ENCODE data around the gene FAM3A. TPM values are rescaled to one million over a fixed set of nuclear protein-coding genes. Genes with fewer than 3 reads are reported as not detected.

The FAM3A gene
- total and polyA plus RNA-seq, 10 of the 15 experiments (the other 5 are each of a cell fraction or from before 2014, with no cell fraction given): 0.29 to 21.1 (median 11.4) TPM

- TF ChIP-seq, protein P1, sequence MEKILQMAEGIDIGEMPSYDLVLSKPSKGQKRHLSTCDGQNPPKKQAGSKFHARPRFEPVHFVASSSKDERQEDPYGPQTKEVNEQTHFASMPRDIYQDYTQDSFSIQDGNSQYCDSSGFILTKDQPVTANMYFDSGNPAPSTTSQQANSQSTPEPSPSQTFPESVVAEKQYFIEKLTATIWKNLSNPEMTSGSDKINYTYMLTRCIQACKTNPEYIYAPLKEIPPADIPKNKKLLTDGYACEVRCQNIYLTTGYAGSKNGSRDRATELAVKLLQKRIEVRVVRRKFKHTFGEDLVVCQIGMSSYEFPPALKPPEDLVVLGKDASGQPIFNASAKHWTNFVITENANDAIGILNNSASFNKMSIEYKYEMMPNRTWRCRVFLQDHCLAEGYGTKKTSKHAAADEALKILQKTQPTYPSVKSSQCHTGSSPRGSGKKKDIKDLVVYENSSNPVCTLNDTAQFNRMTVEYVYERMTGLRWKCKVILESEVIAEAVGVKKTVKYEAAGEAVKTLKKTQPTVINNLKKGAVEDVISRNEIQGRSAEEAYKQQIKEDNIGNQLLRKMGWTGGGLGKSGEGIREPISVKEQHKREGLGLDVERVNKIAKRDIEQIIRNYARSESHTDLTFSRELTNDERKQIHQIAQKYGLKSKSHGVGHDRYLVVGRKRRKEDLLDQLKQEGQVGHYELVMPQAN (conservative IDR thresholded peaks at IDR 0.05): no peak
- no peak for TF ChIP-seq IKZF1 (conservative IDR thresholded peaks at IDR 0.05)
- no peak for TF ChIP-seq ZSCAN29 (IDR thresholded peaks at IDR 0.05)
- TF ChIP-seq, protein P2, sequence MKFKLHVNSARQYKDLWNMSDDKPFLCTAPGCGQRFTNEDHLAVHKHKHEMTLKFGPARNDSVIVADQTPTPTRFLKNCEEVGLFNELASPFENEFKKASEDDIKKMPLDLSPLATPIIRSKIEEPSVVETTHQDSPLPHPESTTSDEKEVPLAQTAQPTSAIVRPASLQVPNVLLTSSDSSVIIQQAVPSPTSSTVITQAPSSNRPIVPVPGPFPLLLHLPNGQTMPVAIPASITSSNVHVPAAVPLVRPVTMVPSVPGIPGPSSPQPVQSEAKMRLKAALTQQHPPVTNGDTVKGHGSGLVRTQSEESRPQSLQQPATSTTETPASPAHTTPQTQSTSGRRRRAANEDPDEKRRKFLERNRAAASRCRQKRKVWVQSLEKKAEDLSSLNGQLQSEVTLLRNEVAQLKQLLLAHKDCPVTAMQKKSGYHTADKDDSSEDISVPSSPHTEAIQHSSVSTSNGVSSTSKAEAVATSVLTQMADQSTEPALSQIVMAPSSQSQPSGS (IDR thresholded peaks at IDR 0.05; ENCODE audit: low read length): no peak
- no peak for TF ChIP-seq EGR1 (IDR thresholded peaks at IDR 0.05; ENCODE audit: borderline replicate concordance in 1 of 2, low read depth in 2 of 2, low read length in 2 of 2)
These were observed 27.5 kb downstream of the FAM3A start (continued) for GRCh38 chrX:154488336-154489075.

DNA sequence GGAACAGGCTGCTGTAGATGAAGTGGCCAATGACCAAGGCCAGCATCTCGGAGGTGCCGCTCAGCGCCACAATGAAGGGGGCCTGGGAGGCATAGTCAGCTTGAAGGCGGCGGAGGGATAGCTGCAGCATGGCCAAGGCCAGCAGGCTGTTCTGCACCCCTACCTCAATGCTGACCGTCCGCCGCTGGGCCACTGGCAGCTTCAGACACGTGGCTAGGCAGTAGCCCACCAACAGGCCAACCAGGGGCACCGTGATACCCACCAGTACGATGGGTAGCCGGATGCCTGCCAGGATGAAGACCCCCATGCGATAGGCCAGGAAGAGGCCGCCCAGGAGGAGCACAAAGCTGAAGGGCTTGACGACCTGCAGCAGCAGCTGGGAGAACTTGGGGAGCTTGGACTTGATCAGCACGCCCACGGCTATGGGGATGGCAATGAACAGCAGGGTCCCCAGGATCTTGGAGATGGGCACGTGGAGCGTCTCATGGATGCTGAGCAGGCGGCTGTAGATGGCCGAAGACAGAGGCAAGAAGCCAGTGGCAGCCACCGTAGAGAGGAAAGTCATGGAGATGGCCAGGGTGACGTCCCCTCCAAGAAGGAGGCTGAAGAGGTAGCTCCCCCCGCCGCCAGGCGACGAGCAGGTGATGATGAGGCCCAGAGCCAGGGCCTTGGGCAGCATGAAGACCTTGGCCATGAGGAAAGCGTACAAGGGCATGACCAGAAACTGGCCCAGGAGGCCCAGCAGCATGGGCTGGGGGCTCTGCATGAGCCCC lies 28.3 kb downstream of the FAM3A start:
- FAIRE-seq (no peak), ATAC-seq (no peak), DNase-seq (ENCODE audit: low read depth, low spot score) (no peak)
- no TSS peak for BruUV-seq (replicated peaks)
- POLR2A ChIA-PET: interaction anchor here (1.1 to 1.5 kb wide), 4 partner anchors 9 to 44 kb away, joined by 3 to 7 read pairs (median 4); partner anchors contain the start of genes FAM50A and LAGE3
- SMC1A ChIA-PET (ENCODE audit: uncharacterized antibody, unreplicated experiment): interaction anchor here (1.1 kb wide), 1 partner anchor 89 kb away, joined by 4 read pairs; the partner anchor contains the start of gene RPL10
- H3K79me2 ChIP-seq (ENCODE audit: control insufficient read depth, insufficient read depth, low read length): peaks cover 21% of the 10 kb centered on the region
- in situ Hi-C loops (cut with MboI): no loop called here
- no peak overlapping the region for H3K4me2 ChIP-seq (ENCODE audit: control insufficient read depth, insufficient read depth)
- 71% methylated on average over 27 of the region's 28 CpGs for WGBS (ENCODE audit: insufficient coverage, insufficient replicate concordance, low lambda C conversion rate, missing lambda C conversion rate)
- intact Hi-C loops (cut with micrococcal nuclease; ENCODE audit: unreplicated experiment): no loop called here
- H2AFZ ChIP-seq (ENCODE audit: control insufficient read depth, low read depth, low read length): no peak overlapping the region
- CTCF ChIA-PET: no interaction called here
- H4K20me1 ChIP-seq (ENCODE audit: control insufficient read depth, insufficient read depth): no peaks in the 10 kb centered on the region
- no peak overlapping the region for H3K9ac ChIP-seq (ENCODE audit: control insufficient read depth, insufficient read depth, low read length)
- H3K4me3 ChIP-seq: no peak overlapping the region
- H3K27ac ChIP-seq (ENCODE audit: control insufficient read depth, insufficient read depth): no peak overlapping the region
- H3K9me3 ChIP-seq (replicated peaks; ENCODE audit: control insufficient read depth, insufficient read depth, low read length): no peaks in the 10 kb centered on the region; the same call in 2 of the 3 replicates
- no peaks in the 10 kb centered on the region for H3K27me3 ChIP-seq (replicated peaks in 1 of 2; ENCODE audit: control insufficient read depth in 2 of 2, insufficient read depth in 2 of 2, low read length in 1 of 2)
- RAD21 ChIA-PET (ENCODE audit: unreplicated experiment): interaction anchor here (1.0 to 1.5 kb wide), 2 partner anchors 9 to 39 kb away, joined by 3 to 4 read pairs; no protein-coding TSS in a partner anchor
- H3K36me3 ChIP-seq (ENCODE audit: control insufficient read depth in 2 of 2, insufficient read depth in 2 of 2, low read length in 1 of 2): peaks cover 0 to 2% of the 10 kb centered on the region in 2 experiments; a peak in 2 of 4 replicates
- H3K4me1 ChIP-seq (ENCODE audit: control insufficient read depth, insufficient read depth, low read length): peaks cover 8% of the 10 kb centered on the region; the same call in 1 of the 2 replicates
- TF ChIP-seq RUNX3 (IDR thresholded peaks at IDR 0.05; ENCODE audit: low read length): no peak
- TF ChIP-seq SRF (IDR thresholded peaks at IDR 0.05; ENCODE audit: low read depth in 2 of 2, low read length in 2 of 2): 0 out of 4 replicates have a peak, but pooled peaks of 1 of the 2 experiments have one; percentile 3
- TF ChIP-seq FOXK2 (IDR thresholded peaks at IDR 0.05): no peak
